ENCODE results near the gene ALDH3B2.
"Not testable (repeated sequence)": the region's sequence is repeated elsewhere in the genome, so short reads cannot be mapped to it uniquely, and the experiment has no call there.

ALDH3B2 gene

DNA sequence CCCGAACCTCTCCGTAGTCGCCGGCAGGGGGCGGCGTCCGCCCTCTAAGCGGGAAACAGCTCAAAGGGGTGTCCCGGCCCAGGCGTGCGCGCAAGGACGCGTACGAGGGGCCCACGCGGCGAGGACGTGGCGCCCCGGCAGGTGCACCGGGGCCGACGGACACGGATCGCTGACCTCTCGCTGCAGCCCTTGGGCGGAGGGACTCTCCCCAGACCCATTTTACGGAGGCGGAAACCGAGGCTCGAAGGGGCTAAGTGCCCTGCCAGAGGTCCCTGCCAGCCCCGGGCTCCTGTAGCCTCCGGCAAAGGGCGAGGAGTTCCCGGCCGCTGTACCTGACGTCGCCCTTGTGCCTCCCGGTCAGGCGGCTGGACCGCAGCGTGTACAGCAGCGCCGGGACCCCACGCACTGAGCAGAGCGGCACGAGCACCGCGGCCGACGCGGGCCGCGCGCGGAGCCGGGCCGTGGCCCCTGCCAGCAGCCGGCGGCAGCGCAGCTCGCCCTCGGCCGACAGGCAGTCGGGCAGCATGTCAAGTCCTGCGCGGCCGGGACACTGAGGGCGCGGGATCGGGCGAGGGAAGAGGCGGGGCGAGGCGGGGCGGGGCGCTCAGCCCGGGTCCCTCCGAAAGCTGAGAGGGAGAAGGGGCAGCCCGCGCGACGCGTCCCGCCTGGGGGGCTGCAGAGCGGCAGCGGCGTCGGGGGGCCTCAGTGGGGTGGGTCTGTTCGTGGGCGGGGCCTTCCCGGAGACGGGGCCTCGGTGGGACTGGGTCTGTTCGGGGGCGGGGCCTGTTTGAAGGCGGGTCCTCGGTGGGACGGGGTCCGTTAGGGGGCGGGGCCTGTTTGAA, 44.8 kb downstream of the ALDH3B2 start, which contains the start of gene NUDT8:
NUDT8 (minus strand) TSS at position 552 of the 842 bp plus-strand sequence; CDS start at position 526, 26 bp downstream.
- no peak for DNase-seq

DNA sequence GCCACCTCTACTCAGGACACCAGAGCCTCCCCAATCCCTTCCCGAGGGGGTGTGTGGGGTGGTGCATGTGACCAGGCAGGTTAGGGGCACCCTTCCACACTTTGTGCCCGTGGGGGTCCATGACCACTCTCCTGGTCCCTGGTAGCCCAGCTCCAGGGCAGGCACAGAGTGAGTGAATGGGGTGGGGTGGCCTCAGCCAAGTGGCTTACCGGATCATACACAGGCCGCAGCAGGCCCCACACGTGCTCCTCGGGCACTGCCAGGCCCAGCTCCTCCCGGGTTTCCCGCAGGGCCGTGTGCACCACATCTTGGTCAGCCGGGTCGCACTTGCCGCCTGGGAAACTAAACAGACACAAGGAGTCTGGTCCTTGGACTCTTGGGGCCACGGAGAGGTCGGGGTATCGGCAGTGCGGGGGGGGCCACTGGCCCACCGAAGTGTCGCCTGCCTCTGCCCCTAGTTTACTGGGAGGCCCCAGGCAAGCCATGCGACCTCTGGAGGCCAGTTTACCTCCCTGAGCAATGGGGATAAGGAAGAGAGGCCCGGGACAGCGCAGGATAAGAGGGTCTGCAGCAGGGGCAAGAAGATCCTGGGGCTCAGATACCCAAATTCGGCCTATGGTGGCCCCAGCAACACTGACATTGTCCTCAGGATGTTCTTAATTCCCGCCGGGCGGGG, 45.6 kb downstream of the ALDH3B2 start:
- no peak for DNase-seq

DNA sequence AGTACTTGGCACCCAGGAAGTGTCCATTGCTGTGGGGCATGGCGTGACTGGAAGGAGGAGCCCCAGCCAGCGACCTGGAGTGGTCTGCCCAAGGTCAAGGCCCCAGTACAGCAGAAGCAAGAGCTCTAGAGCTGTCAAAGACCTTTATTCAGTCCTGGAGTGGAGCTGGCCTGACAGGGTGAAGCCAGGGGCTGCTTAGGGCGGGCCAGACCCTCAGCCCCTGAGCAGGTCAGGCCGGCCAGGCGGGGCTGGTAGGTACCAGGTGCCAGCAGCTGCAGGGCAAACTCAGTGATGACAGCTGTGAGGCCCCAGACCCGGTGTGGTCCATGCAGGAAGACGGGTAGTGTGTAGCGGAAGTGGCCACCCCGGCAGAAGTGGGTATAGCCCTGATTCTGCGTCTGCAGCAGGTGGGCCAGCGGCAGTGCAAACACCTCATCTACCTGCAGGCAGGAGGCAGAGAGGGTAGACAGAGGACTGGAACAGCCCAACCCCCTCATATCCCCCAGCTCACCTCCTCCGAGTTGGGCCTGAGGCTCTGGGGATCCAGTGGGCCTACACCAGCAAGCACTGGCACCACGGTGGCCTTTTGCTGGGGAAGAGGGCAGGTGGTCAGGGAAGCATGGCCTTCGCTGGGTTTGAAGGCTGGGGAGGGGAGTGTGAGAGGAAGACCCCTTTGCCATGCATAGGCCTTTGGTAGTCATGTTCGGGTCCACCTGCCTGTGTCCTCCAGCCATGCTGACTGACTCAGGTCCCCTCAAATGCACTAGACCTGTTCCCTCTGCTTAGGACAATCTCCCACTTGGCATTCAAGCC, 46.4 kb downstream of the ALDH3B2 start:
- DNase-seq = no peak

DNA sequence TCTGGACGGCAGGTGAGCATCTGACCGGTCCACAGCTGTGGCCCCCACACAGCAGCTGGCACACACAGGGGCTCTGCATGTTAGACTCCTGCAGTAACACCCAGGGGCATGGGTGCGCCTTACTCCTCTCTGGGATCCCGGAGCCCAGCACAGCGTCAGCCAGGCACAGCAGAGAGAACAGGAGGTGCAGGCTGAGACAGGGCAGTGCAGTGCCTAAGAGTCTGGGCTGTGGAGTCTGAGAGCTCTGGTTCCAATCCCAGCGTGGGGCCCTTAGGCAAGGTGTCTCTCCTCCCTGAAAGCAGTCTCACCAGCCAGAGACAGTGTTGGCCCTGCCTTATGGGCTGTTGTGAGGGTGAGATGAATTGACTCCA, 47.0 kb downstream of the ALDH3B2 start:
- DNase-seq = no peak

DNA sequence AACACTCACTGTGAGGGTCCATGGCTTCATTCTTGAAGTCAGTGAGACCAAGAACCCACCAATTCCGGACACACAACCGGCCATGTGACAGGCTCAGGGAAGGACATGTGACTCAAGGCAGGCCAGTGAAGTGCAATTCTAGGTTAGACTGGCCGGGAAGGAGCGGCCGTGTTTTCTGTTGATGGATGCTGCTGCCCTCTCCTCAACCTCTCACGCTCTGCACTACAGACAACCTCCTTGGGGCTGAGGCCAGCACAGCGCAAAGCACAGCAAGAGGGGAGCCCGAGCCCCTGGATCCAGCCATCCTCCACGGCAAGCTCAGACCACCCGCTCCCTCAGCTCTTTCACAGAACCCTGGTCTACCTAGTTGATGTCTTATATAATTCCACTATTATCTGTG, 47.5 kb downstream of the ALDH3B2 start:
- DNase-seq = no peak

DNA sequence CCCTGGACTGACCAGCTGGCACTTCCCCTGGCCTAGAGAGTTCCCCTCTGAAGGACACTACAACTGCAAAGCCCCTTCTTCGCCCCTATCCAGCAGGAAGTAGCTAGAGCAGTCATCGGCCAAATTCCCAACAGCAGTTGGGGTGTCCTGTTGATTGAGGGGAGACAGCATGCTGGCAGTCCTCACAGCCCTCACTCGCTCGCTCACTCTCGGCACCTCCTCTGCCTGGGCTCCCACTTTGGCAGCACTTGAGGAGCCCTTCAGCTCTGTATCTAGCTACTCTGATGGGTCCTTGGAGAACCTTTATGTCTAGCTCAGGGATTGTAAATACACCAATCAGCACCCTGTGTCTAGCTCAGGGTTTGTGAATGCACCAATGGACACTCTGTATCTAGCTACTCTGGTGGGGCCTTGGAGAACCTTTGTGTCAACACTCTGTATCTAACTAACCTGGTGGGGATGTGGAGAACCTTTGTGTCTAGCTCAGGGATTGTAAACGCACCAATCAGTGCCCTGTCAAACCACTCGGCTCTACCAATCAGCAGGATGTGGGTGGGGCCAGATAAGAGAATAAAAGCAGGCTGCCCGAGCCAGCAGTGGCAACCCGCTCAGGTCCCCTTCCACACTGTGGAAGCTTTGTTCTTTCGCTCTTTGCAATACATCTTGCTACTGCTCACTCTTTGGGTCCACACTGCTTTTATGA, 48.1 kb downstream of the ALDH3B2 start:
- DNase-seq = not testable (repeated sequence)

DNA sequence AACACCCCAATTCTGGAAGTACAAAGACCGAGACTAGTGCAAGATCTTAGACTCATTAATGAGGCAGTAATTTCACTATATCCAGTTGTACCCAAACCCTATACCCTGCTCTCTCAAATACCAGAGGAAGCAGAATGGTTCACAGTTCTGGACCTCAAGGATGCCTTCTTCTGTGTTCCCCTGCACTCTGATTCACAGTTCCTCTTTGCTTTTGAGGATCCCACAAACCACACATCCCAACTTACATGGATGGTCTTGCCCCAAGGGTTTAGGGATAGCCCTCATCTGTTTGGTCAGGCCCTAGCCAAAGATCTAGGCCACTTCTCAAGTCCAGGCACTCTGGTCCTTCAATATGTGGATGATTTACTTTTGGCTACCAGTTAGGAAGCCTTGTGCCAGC, 50.6 kb downstream of the ALDH3B2 start:
- DNase-seq = not testable (repeated sequence)

DNA sequence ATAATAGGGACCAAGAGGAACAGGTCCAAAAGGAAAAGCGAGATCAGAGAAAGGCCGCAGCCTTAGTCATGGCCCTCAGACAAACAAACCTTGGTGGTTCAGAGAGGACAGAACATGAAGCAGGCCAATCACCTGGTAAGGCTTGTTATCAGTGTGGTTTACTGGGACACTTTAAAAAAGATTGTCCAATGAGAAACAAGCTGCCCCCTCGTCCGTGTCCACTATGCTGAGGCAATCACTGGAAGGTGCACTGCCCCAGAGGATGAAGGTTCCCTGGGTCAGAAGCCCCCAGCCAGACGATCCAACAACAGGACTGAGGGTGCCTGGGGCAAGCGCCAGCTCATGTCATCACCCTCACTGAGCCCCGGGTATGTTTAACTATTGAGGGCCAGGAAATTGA, 51.5 kb downstream of the ALDH3B2 start:
- DNase-seq = not testable (repeated sequence)

DNA sequence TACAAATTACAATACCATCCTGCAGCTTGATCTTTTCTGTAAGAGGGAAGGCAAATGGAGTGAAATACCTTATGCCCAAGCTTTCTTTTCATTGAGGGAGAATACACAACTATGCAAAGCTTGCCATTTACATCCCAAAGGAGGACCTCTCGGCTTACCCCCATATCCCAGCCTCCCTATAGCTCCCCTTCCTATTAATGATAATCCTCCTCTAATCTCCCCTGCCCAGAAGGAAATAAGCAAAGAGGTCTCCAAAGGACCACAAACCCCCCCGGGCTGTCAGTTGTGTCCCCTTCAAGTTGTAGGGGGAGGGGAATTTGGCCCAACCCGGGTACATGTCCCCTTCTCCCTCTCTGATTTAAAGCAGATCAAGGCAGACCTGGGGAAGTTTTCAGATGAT, 52.5 kb downstream of the ALDH3B2 start:
- not testable (repeated sequence) for DNase-seq

DNA sequence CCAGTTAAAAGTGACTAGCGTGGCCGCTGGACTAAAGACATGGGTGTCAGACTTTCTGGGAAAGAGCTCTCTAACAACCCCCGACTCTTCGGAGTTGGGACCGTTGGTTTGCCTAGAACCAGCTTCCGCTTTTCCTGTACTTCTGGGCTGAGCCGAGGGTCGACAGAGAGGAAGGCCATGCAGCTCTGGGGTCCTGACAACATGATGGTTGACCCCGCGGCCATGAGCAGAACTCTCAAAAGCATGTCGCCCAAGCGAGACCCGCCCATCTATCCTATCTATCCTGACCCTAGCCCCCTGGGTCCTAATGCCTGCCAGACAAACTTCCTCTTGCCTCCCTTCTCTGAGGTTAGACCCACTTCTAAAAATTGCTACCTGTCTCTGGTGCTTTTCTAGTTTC, 53.8 kb downstream of the ALDH3B2 start:
- DNase-seq = not testable (repeated sequence)

DNA sequence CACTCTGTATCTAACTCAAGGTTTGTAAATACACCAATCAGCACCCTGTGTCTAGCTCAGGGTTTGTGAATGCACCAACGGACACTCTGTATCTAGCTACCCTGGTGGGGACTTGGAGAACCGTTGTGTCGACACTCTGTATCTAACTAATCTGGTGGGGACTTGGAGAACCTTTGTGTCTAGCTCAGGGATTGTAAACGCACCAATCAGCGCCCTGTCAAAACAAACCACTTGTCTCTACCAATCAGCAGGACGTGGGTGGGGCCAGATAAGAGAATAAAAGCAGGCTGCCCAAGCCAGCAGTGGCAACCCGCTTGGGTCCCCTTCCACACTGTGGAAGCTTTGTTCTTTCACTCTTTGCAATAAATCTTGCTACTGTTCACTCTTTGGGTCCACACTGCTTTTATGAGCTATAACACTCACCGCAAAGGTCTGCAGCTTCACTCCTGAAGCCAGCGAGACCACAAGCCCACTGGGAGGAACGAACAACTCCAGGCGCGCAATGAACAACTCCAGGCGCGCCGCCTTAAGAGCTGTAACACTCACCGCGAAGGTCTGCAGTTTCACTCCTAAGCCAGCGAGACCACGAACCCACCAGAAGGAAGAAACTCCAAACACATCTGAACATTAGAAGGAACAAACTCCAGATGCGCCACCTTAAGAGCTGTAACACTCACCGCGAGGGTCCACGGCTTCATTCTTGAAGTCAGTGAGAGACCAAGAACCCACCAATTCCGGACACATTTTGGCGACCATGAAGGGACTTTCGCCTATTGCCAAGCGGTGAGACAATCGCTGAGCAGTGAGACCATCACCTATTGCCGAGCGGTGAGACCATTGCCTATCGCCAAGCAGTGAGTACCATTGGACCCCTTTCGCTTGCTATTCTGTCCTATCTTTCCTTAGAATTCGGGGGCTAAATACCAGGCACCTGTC, 54.5 kb downstream of the ALDH3B2 start:
- DNase-seq = not testable (repeated sequence)

DNA sequence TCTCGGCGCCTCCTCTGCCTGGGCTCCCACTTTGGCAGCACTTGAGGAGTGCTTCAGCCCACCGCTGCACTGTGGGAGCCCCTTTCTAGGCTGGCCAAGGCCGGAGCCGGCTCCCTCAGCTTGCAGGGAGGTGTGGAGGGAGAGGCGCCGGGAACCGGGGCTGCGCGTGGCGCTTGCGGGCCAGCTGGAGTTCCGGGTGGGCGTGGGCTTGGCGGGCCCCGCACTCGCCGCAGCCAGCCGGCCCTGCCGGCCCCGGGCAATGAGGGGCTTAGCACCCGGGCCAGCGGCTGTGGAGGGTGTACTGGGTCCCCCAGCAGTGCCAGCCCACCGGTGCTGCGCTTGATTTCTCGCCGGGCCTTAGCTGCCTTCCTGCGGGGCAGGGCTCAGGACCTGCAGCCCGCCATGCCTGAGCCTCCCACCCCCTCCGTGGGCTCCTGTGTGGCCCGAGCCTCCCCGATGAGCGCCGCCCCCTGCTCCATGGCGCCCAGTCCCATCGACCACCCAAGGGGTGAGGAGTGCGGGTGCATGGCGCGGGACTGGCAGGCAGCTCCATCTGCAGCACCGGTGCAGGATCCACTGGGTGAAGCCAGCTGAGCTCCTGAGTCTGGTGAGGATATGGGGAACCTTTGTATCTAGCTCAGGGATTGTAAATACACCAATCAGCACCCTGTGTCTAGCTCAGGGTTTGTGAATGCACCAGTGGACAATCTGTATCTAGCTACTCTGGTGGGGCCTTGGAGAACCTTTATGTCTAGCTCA, 55.3 kb downstream of the ALDH3B2 start:
- DNase-seq = not testable (repeated sequence)

DNA sequence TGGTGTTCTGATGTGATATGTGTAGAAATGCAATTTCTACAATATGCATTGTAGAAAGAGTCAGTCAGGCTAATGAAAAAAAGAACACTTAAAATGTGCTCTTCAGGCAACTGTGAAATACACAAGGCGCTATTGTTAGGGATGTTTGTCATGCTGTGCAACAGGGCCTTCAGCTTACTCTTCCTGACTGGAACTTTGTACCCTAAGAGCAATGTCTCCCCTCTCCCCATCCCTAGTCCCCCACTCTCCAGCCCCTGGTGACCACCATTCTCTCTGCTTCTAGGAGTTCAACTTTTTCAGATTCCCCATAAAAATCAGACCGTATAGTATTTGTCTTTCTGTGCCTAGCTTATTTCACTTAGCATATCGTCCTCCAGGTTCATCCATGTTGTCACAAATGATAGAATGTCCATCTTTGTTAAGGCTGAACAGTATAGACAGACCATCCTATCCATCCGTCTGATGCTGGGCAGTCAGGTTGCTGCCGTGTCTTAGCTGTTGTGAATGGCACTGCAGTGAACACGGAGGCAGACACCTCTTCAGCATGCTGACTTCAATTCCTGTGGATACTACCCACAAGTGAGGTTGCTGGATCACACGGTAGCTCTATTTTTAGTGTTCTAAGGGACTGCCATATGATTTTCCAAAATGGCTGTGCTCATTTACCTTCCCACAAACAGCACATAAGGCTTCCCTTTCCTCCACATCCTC, 57.0 kb downstream of the ALDH3B2 start:
- DNase-seq = no peak

DNA sequence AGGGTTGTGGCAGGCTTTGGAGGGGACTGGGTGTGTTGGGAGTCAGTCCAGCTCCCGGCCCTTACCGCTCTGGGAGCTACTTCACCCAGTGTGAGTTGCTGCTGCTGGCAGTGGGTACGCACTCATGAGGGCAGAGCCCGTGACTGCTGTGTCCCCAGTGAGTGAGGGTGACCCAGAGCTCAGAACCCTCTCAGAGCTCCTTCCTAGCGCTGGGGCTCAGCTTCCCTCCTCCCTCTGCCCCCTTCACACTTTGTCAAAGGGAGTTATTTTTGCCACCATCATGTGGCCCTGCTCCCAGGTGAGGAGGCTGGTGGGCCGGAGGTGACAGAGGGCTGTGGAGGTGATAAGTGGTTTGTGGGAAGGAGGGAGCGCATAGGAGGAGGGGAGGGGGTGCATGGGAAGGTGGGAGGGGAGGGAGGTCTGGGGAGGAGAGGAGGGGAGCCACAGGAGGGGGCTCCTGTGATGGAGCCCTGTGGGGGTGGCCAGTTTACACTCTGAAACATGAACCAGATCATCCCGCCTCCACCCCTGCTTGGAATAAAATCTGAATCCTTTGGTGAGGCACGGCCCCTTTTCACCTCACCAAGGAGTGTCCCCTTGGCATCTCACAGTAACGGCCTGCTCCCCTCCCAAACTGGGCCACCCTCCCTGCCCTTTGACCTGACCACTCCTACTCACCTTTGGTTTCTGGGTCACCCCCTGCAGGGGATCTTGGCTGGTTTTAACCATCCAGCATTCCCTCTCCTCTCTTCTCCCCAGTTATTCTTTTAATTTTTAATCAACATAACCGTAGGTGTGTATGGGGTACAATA, 57.8 kb downstream of the ALDH3B2 start:
- no peak for DNase-seq

DNA sequence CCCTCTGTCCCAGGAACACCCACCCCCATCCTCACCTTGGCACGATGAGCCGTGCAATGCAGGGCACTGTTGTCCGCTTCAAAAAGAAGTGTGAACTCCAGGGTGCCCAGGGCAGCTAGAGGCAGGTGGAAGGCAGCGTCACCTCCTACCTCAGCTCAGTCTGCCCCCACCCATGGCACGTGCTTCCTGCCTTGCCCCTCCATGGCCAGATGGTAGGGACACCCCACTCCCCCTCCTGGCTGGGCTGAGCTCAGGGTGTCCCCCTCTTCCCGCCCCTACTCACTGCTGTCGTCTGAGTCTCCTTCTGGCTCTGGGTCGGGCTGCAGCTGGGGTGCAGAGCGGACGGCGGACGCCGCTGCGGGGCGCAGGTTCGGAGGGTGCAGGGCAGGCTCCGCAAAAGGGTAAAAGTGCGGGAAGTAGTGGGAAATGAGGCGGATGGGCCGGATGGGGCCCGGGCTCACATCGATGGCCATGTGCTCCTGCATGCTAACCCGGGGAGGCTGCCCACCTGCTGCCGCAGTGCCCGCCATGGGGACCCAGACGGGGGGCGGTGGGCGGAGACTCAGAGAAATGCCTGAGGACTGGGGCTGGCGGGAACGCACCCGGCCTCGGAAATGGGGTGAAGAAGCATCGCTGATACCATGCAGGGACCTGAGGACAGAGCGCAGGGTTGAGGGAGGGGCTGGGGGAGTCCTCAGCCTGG, 58.5 kb downstream of the ALDH3B2 start:
- DNase-seq = no peak

DNA sequence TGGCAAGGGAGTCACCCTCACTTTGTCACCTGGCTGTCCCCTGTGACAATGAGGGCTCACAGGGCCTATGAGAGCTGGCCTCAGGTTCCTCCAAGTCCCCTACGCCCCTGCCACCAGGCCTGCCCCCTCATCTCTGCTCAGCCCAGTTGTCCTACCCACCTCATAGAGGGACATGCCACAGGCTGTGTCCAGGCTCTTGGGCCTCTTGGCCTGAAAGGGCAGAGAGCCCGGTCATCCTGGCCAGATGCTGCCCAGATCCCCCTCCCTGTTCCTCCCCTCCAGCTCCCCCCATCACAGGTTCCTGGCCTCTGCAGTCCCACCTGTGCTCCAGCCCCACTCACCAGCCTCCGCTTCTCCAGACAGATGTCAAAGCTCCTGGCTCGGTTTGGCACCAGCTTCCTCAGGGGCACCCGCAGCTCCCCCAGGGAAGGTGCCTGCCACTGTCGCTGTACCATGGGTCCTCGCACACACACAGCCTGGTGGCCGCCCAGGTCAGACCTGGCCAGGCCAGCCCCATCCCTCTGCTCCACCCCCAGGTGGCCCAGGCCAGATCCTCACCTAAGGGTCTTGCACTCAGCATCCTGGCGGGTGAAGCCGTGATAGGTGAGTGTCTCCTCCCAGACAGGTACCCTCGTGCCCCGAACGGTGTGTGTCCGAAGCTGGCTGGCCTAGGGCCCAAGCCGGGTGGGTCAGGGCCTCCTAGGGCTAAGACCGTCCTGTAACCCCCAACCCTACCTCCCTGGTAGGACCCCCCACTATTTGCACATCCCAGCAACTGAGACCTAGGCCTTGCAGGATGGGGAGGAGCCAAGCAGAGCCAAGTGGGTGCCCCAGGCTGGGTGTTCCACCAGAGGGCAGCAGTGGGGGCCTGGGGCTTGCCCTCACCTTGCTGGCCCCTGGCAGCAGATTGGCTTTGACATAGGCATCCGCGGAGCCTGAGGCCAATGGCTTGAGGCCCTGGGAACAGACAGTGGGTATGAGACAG, 59.4 kb downstream of the ALDH3B2 start:
- DNase-seq = no peak

All from COR-L47 (cell line).